GM18873 (cell line): ENCODE measurements around the gene SLX4.

ENCODE experiments used
- ATAC-seq: cut with Tn5 transposase; IDR thresholded peaks from one replicate; pipeline ENCODE4 v1.9.1; 2021; ENCODE audit warnings: mild to moderate bottlenecking, moderate library complexity, moderate number of reproducible peaks; ENCODE audit not compliant: unreplicated experiment, low FRiP score

Gene SLX4

GRCh38 chr16:3583303-3584038 lies 27.9 kb downstream of the SLX4 start:
- ATAC-seq, result no peak

- no peak for ATAC-seq
Observed at GRCh38 chr16:3582276-3583165, 28.9 kb downstream of the SLX4 start.

GRCh38 chr16:3581392-3581791 lies 30.0 kb downstream of the SLX4 start:
- no peak for ATAC-seq

GRCh38 chr16:3580686-3581085 lies 30.7 kb downstream of the SLX4 start:
- ATAC-seq, result no peak

- no peak for ATAC-seq
Observed at GRCh38 chr16:3580251-3580651, 31.2 kb downstream of the SLX4 start.

- ATAC-seq, result no peak
Observed at GRCh38 chr16:3579776-3580175, 31.6 kb downstream of the SLX4 start.

GRCh38 chr16:3578610-3579551 lies 32.5 kb downstream of the SLX4 start:
- no peak for ATAC-seq

GRCh38 chr16:3578121-3578520 lies 33.3 kb downstream of the SLX4 start:
- ATAC-seq, result no peak

- ATAC-seq, result no peak
Observed at GRCh38 chr16:3577302-3577752, 34.1 kb downstream of the SLX4 start, which contains the start of gene NLRC3. Gene NLRC3 (minus strand): TSS chr16:3577403. CDS start chr16:3565036, 12,367 bp downstream.

GRCh38 chr16:3576211-3576610 lies 35.2 kb downstream of the SLX4 start:
- no peak for ATAC-seq

GRCh38 chr16:3575491-3575890 lies 35.9 kb downstream of the SLX4 start:
- ATAC-seq, result no peak

GRCh38 chr16:3574195-3574594 lies 37.2 kb downstream of the SLX4 start:
- ATAC-seq, result no peak

GRCh38 chr16:3573146-3573815 lies 38.1 kb downstream of the SLX4 start:
- no peak for ATAC-seq

GRCh38 chr16:3570420-3571062 lies 40.9 kb downstream of the SLX4 start:
- no peak for ATAC-seq

GRCh38 chr16:3569851-3570250 lies 41.6 kb downstream of the SLX4 start:
- ATAC-seq, result no peak

- no peak for ATAC-seq
Observed at GRCh38 chr16:3566990-3567389, 44.4 kb downstream of the SLX4 start.

GRCh38 chr16:3564889-3565141 lies 46.6 kb downstream of the SLX4 start:
- ATAC-seq, result no peak

GRCh38 chr16:3564130-3564888 lies 47.1 kb downstream of the SLX4 start:
- no peak for ATAC-seq

GRCh38 chr16:3562914-3563480 lies 48.4 kb downstream of the SLX4 start:
- no peak for ATAC-seq
